Activated effector memory CD4-positive, alpha-beta T cell treated with Interleukin-2 at 50 U/mL for 16 hours (primary cell): ENCODE results near the gene C1RL.

Experiments
- DNase-seq: peaks from one replicate; pipeline ENCODE4 v3.0.0-alpha.2; 2020

C1RL gene

GRCh38 chr12:7091660-7092228 is 17.3 kb downstream of the C1RL start:
- DNase-seq: no peak

- no peak for DNase-seq
Measured at GRCh38 chr12:7091171-7091570, 17.8 kb downstream of the C1RL start.

GRCh38 chr12:7090222-7090998 is 18.6 kb downstream of the C1RL start:
- no peak for DNase-seq

- no peak for DNase-seq
Measured at GRCh38 chr12:7089196-7089871, 19.7 kb downstream of the C1RL start.

GRCh38 chr12:7083125-7083524 is 25.9 kb downstream of the C1RL start:
- DNase-seq: no peak

- no peak for DNase-seq
Measured at GRCh38 chr12:7081037-7081436, 28.0 kb downstream of the C1RL start.

GRCh38 chr12:7079826-7080125 is 29.2 kb downstream of the C1RL start:
- no peak for DNase-seq

GRCh38 chr12:7078163-7078562 is 30.9 kb downstream of the C1RL start:
- DNase-seq: no peak

GRCh38 chr12:7076493-7076892 is 32.5 kb downstream of the C1RL start:
- no peak for DNase-seq

- no peak for DNase-seq
Measured at GRCh38 chr12:7075939-7076338, 33.1 kb downstream of the C1RL start.

GRCh38 chr12:7075518-7075917 is 33.5 kb downstream of the C1RL start:
- no peak for DNase-seq

GRCh38 chr12:7073946-7074345 is 35.1 kb downstream of the C1RL start:
- DNase-seq: no peak

- no peak for DNase-seq
Measured at GRCh38 chr12:7072554-7072953, 36.5 kb downstream of the C1RL start.

GRCh38 chr12:7072035-7072434 is 37.0 kb downstream of the C1RL start:
- no peak for DNase-seq

GRCh38 chr12:7069386-7069785 is 39.6 kb downstream of the C1RL start:
- DNase-seq: no peak

- no peak for DNase-seq
Measured at GRCh38 chr12:7068994-7069346, 40.0 kb downstream of the C1RL start.

GRCh38 chr12:7068240-7068993 is 40.6 kb downstream of the C1RL start:
- no peak for DNase-seq

GRCh38 chr12:7067096-7067495 is 41.9 kb downstream of the C1RL start:
- DNase-seq: no peak

GRCh38 chr12:7066596-7066995 is 42.4 kb downstream of the C1RL start:
- DNase-seq: no peak

- DNase-seq: no peak
Measured at GRCh38 chr12:7065073-7065623, 43.9 kb downstream of the C1RL start.

- no peak for DNase-seq
Measured at GRCh38 chr12:7064516-7064915, 44.5 kb downstream of the C1RL start.

GRCh38 chr12:7061596-7061995 is 47.4 kb downstream of the C1RL start:
- DNase-seq: no peak

GRCh38 chr12:7061138-7061537 is 47.9 kb downstream of the C1RL start:
- DNase-seq: no peak
